H9 (cell line): Measurements from ENCODE around the gene MAST4. TPM values are rescaled to one million over a fixed set of nuclear protein-coding genes. Genes with fewer than 3 reads are reported as not detected.

ENCODE experiments used
- DNase-seq: peaks from one replicate; pipeline ENCODE4 v3.0.0-alpha.2; 2017
- H2AFZ ChIP-seq: one replicate; pipeline ENCODE4 v1.6.1; 2013; ENCODE audit warnings: mild to moderate bottlenecking, low read length, control low read depth, moderate library complexity
- H2AK5ac ChIP-seq: 2 replicates; pipeline ENCODE4 v1.6.1; 2013; ENCODE audit warnings: low read length, control low read depth, mixed read lengths; ENCODE audit not compliant: insufficient read length
- H2BK120ac ChIP-seq: one replicate; pipeline ENCODE4 v1.6.1; 2013; ENCODE audit warnings: low read depth, mild to moderate bottlenecking, low read length, control low read depth, inconsistent platforms; ENCODE audit not compliant: poor library complexity, severe bottlenecking
- H2BK12ac ChIP-seq: 2 replicates; pipeline ENCODE4 v1.6.1; 2013; ENCODE audit warnings: low read length, control low read depth, mixed read lengths, low read depth; ENCODE audit not compliant: insufficient read length
- H2BK15ac ChIP-seq: 2 replicates; pipeline ENCODE4 v1.6.1; 2013; ENCODE audit warnings: low read depth, low read length, control low read depth
- H2BK20ac ChIP-seq: one replicate; pipeline ENCODE4 v1.6.1; 2013; ENCODE audit warnings: low read depth, mild to moderate bottlenecking, low read length, control low read depth, inconsistent platforms; ENCODE audit not compliant: poor library complexity, severe bottlenecking
- H2BK5ac ChIP-seq: 2 replicates; pipeline ENCODE4 v1.6.1; 2013; ENCODE audit warnings: low read length, control low read depth, mixed read lengths; ENCODE audit not compliant: insufficient read length
- H3K14ac ChIP-seq: 2 replicates; pipeline ENCODE4 v1.6.1; 2013; ENCODE audit warnings: low read length, control low read depth; ENCODE audit not compliant: insufficient read depth
- H3K18ac ChIP-seq: 2 replicates; pipeline ENCODE4 v1.6.1; 2013; ENCODE audit warnings: low read depth, mild to moderate bottlenecking, mixed read lengths, low read length, control low read depth; ENCODE audit not compliant: insufficient read length
- H3K23ac ChIP-seq: 2 replicates; pipeline ENCODE4 v1.6.1; 2013; ENCODE audit warnings: low read length, control low read depth, mixed read lengths, low read depth; ENCODE audit not compliant: insufficient read length
- H3K23me2 ChIP-seq: 2 replicates; pipeline ENCODE4 v1.6.1; 2013; ENCODE audit warnings: low read depth, mild to moderate bottlenecking, mixed read lengths, low read length, control low read depth; ENCODE audit not compliant: insufficient read length, poor library complexity, severe bottlenecking
- H3K27ac ChIP-seq: 2 replicates; pipeline ENCODE4 v1.5.1; 2013; ENCODE audit warnings: low read length, control low read depth, mixed read lengths, low read depth; ENCODE audit not compliant: insufficient read length
- H3K27me3 ChIP-seq: 2 replicates; pipeline ENCODE4 v1.6.1; 2013; ENCODE audit warnings: low read length, control low read depth, inconsistent platforms; ENCODE audit not compliant: insufficient read depth
- H3K4ac ChIP-seq: 2 replicates; pipeline ENCODE4 v1.6.1; 2013; ENCODE audit warnings: low read depth, mild to moderate bottlenecking, control low read depth, inconsistent platforms, low read length, moderate library complexity
- H3K4me1 ChIP-seq: 2 replicates; pipeline ENCODE4 v1.6.1; 2013; ENCODE audit warnings: low read length, control low read depth, inconsistent platforms; ENCODE audit not compliant: insufficient read depth
- H3K4me2 ChIP-seq: 2 replicates; pipeline ENCODE4 v1.6.1; 2013; ENCODE audit warnings: low read length, control low read depth, mixed read lengths; ENCODE audit not compliant: insufficient read length, insufficient read depth
- H3K56ac ChIP-seq: 2 replicates; pipeline ENCODE4 v1.6.1; 2013; ENCODE audit warnings: low read depth, mild to moderate bottlenecking, mixed read lengths, low read length, control low read depth; ENCODE audit not compliant: insufficient read length
- H3K79me1 ChIP-seq: 2 replicates; pipeline ENCODE4 v1.6.1; 2013; ENCODE audit warnings: low read depth, mild to moderate bottlenecking, moderate library complexity, low read length, control low read depth, inconsistent platforms; ENCODE audit not compliant: insufficient read depth, poor library complexity, severe bottlenecking
- H3K79me2 ChIP-seq: 2 replicates; pipeline ENCODE4 v1.6.1; 2013; ENCODE audit warnings: low read length, control low read depth, inconsistent platforms; ENCODE audit not compliant: insufficient read depth
- H3K9ac ChIP-seq: 2 replicates; pipeline ENCODE4 v1.6.1; 2013; ENCODE audit warnings: low read length, control low read depth, mixed read lengths; ENCODE audit not compliant: insufficient read length; ENCODE audit errors: extremely low read depth
- H3K9me3 ChIP-seq: one replicate; pipeline ENCODE4 v1.6.1; 2013; ENCODE audit warnings: low read depth, low read length, inconsistent platforms; ENCODE audit not compliant: control insufficient read depth
- H3T11ph ChIP-seq: one replicate; pipeline ENCODE4 v1.6.1; 2013; ENCODE audit warnings: mild to moderate bottlenecking, low read length, control low read depth, inconsistent platforms
- H4K20me1 ChIP-seq: one replicate; pipeline ENCODE4 v1.6.1; 2013; ENCODE audit not compliant: control insufficient read depth, insufficient read length, insufficient read depth
- H4K5ac ChIP-seq: 2 replicates; pipeline ENCODE4 v1.6.1; 2013; ENCODE audit warnings: low read depth, mild to moderate bottlenecking, mixed read lengths, low read length, control low read depth; ENCODE audit not compliant: insufficient read length
- H4K8ac ChIP-seq: replicated peaks from 2 replicates; pipeline ENCODE4 v1.6.1; 2013; ENCODE audit warnings: low read length, control low read depth, mixed read lengths, low read depth; ENCODE audit not compliant: insufficient read length
- H4K91ac ChIP-seq: 2 replicates; pipeline ENCODE4 v1.6.1; 2013; ENCODE audit warnings: low read depth, mild to moderate bottlenecking, moderate library complexity, mixed read lengths, low read length, control low read depth; ENCODE audit not compliant: insufficient read length
- H3K27ac Mint-ChIP-seq, 3 experiments: 2 replicates in 2 of 3; 3 replicates in 1 of 3; pipeline ENCODE4 v1.8.0; 2020 to 2021; ENCODE audit warnings: mixed read lengths in 3 of 3, mild to moderate bottlenecking in 1 of 3, moderate library complexity in 1 of 3
- H3K27me3 Mint-ChIP-seq: 2 replicates; pipeline ENCODE4 v1.8.0; 2021; ENCODE audit warnings: low read depth, mild to moderate bottlenecking, moderate library complexity, mixed read lengths
- H3K36me3 Mint-ChIP-seq, 3 experiments: 2 replicates in 2 of 3; 3 replicates in 1 of 3; pipeline ENCODE4 v1.8.0; 2020 to 2021; ENCODE audit warnings: low read depth in 3 of 3, mixed read lengths in 3 of 3; ENCODE audit not compliant: insufficient read depth in 1 of 3
- H3K4me1 Mint-ChIP-seq, 2 experiments: 2 replicates each; pipeline ENCODE4 v1.8.0; 2020; ENCODE audit warnings: mixed read lengths in 2 of 2
- H3K4me3 Mint-ChIP-seq, 2 experiments: 2 replicates in 1 of 2; 3 replicates in 1 of 2; pipeline ENCODE4 v1.8.0; 2020 to 2021; ENCODE audit warnings: mild to moderate bottlenecking in 2 of 2, mixed read lengths in 2 of 2, moderate library complexity in 1 of 2
- H3K9me3 Mint-ChIP-seq, 2 experiments: 2 replicates in 1 of 2; 3 replicates in 1 of 2; pipeline ENCODE4 v1.8.0; 2020; ENCODE audit warnings: mild to moderate bottlenecking in 2 of 2, mixed read lengths in 2 of 2, moderate library complexity in 1 of 2
- CTCF ChIP-seq: fragments of 200-600 bp; sonication (generic); conservative IDR thresholded peaks from 3 replicates; pipeline ENCODE4 v1.8.0; 2021; ENCODE audit warnings: antibody characterized with exemption, mild to moderate bottlenecking
- WGBS: extraction: QIAGEN DNeasy Blood & Tissue Kit; methylation state at CpG from one replicate; pipeline ENCODE4 v1.1.7; 2013; ENCODE audit warnings: missing lambda C conversion rate, low lambda C conversion rate, mixed read lengths; ENCODE audit not compliant: insufficient read length; ENCODE audit errors: extremely low coverage; 5-methylcytosine and 5-hydroxymethylcytosine counted together
- total RNA-seq: library from RNA; stranded (reverse); gene quantifications from 2 replicates; pipeline ENCODE4 v1.2.1, GENCODE V29; 2021

Gene MAST4
- total RNA-seq, 1 experiment from 2014 or later: 3.7 TPM

DNA sequence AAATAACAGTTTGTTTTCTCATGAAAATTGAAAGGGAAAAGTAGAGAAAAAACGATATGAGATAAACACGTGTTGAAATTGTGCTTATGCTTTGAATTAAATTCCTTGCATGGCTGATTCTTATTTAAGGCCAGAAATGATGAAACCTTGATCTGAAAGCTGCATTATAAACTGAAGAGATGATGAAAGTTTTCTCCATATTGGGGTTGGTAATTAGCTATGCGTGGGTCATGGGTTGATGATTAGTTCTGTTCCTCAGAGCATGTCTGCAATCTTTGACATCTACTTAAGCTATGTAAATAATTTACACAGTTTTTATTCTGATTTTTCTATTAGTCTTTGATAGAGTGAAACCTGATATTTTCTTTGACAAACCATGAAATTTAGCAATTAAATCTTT lies 336.3 kb downstream of the MAST4 start:
- Histone ChIP-seq H2BK20ac (no peak overlapping the region), H3K23ac (no peak overlapping the region), H4K20me1 (no peaks in the 10 kb centered on the region), H3K4ac (no peak overlapping the region), H3K23me2 (no peaks in the 10 kb centered on the region), H3K4me1 (peaks cover 2% of the 10 kb centered on the region; the same call in 1 of the 2 replicates), H3K79me1 (no peaks in the 10 kb centered on the region), H2AK5ac (no peak overlapping the region), H3K79me2 (no peaks in the 10 kb centered on the region), H3K27me3 (no peaks in the 10 kb centered on the region), H4K5ac (no peak overlapping the region), H4K91ac (no peak overlapping the region), H3T11ph (no peak overlapping the region), H3K14ac (no peak overlapping the region), H2AFZ (no peak overlapping the region), H2BK15ac (no peak overlapping the region), H3K9me3 (no peaks in the 10 kb centered on the region), H3K9ac (no peak overlapping the region), H3K18ac (no peak overlapping the region), H3K4me2 (no peak overlapping the region), H4K8ac (no peak overlapping the region), H2BK120ac (no peak overlapping the region), H3K56ac (no peak overlapping the region), H2BK12ac (no peak overlapping the region), H2BK5ac (no peak overlapping the region), H3K27ac (no peak overlapping the region)
- WGBS: no CpG with 5 or more reads among the region's 3 CpGs
- H3K27me3 Mint-ChIP-seq: no peaks in the 10 kb centered on the region
- TF ChIP-seq CTCF: no peak
- no peak overlapping the region for H3K4me3 Mint-ChIP-seq
- no peak overlapping the region for H3K27ac Mint-ChIP-seq
- no peaks in the 10 kb centered on the region for H3K36me3 Mint-ChIP-seq
- peaks cover 7 to 9% of the 10 kb centered on the region in 2 experiments for H3K4me1 Mint-ChIP-seq
- H3K9me3 Mint-ChIP-seq: no peaks in the 10 kb centered on the region
- DNase-seq: no peak
